Anterior cingulate cortex (tissue), 58 donors: Measurements from ENCODE around the gene ACTL7A.
"Not testable (repeated sequence)": the region's sequence is repeated elsewhere in the genome, so short reads cannot be mapped to it uniquely, and the experiment has no call there.

Source experiments
- DNase-seq, 58 donors: peaks; one replicate each; lab custom pipeline; 2025; lab: John Stamatoyannopoulos, UW

The ACTL7A gene

GRCh38 chr9:108874058-108874788, 12.2 kb downstream of the ACTL7A start:
- no peak for DNase-seq

GRCh38 chr9:108876425-108876824, 14.4 kb downstream of the ACTL7A start:
- no peak for DNase-seq

- DNase-seq = no peak
Observed at GRCh38 chr9:108877524-108877923, 15.5 kb downstream of the ACTL7A start.

- no peak for DNase-seq
Observed at GRCh38 chr9:108880738-108881316, 18.8 kb downstream of the ACTL7A start.

GRCh38 chr9:108882052-108882888, 20.2 kb downstream of the ACTL7A start:
- DNase-seq = no peak

GRCh38 chr9:108883085-108883484, 21.0 kb downstream of the ACTL7A start:
- DNase-seq = no peak

- DNase-seq = no peak
Observed at GRCh38 chr9:108884701-108885100, 22.6 kb downstream of the ACTL7A start.

- peak in 1 of 58 donors; percentile 10 for DNase-seq
Observed at GRCh38 chr9:108885643-108886348, 23.7 kb downstream of the ACTL7A start.

GRCh38 chr9:108886594-108887271, 24.7 kb downstream of the ACTL7A start:
- not testable (repeated sequence) for DNase-seq

GRCh38 chr9:108889649-108890067, 27.6 kb downstream of the ACTL7A start:
- no peak for DNase-seq

- DNase-seq = no peak
Observed at GRCh38 chr9:108894225-108894997, 32.3 kb downstream of the ACTL7A start.

- no peak for DNase-seq
Observed at GRCh38 chr9:108897324-108898096, 35.4 kb downstream of the ACTL7A start.

GRCh38 chr9:108899023-108899695, 37.1 kb downstream of the ACTL7A start:
- DNase-seq = not testable (repeated sequence)

- DNase-seq = no peak
Observed at GRCh38 chr9:108900176-108900575, 38.1 kb downstream of the ACTL7A start.

GRCh38 chr9:108903420-108904103, 41.5 kb downstream of the ACTL7A start:
- DNase-seq = no peak

- DNase-seq = no peak
Observed at GRCh38 chr9:108904161-108904560, 42.1 kb downstream of the ACTL7A start.

- DNase-seq = no peak
Observed at GRCh38 chr9:108905494-108905893, 43.4 kb downstream of the ACTL7A start.
